Measurements from ENCODE around the gene TGFBRAP1. TPM values are rescaled to one million over a fixed set of nuclear protein-coding genes. Genes with fewer than 3 reads are reported as not detected.

TGFBRAP1 gene
- total RNA-seq, 1 experiment from 2014 or later = 25.1 TPM

DNA sequence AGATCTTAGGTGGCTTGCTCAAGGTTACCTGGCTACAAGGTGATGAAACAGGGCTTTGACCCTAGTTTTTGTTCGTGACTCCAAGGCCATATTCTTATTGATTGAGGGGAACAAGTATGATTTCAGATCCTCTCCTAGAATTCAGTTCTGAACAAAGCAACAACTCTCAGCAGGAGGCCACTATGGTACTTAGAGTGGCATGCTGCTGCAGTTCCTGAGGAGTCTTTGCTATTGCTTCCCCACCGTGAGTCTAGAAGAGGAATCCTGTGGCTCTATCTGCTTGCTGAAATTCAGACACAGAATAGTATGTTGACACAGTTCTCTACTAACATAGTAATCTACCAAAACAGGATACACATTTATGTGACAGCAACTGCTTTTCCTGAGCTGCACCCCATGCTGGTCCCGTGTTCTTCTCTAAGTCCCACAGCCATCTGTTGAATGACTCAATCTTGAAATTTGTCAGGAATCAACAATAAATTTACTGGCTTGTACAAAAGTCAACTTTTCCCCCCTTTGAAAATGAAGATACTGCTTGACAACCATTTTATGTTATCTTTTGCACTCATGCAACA lies 4.1 kb downstream of the TGFBRAP1 start:
- DNase-seq (ENCODE audit: low read depth, low spot score) = no peak
- in situ Hi-C loops (cut with HindIII; ENCODE audit: low pct_unique_long_range_greater_than_20kb, low sequenced_read_pairs) = no loop called here

- in situ Hi-C loops (cut with HindIII; ENCODE audit: low pct_unique_long_range_greater_than_20kb, low sequenced_read_pairs) = no loop called here
- peak; percentile 58 for DNase-seq (ENCODE audit: low read depth, low spot score)
Observed at GRCh38 chr2:105324732-105325131, 4.8 kb downstream of the TGFBRAP1 start.

GRCh38 chr2:105324101-105324500 lies 5.4 kb downstream of the TGFBRAP1 start:
- no peak for DNase-seq (ENCODE audit: low read depth, low spot score)
- in situ Hi-C loops (cut with HindIII; ENCODE audit: low pct_unique_long_range_greater_than_20kb, low sequenced_read_pairs) = no loop called here

- no peak for DNase-seq (ENCODE audit: low read depth, low spot score)
- in situ Hi-C loops (cut with HindIII; ENCODE audit: low pct_unique_long_range_greater_than_20kb, low sequenced_read_pairs) = no loop called here
Observed at GRCh38 chr2:105323111-105323510, 6.4 kb downstream of the TGFBRAP1 start.

DNA sequence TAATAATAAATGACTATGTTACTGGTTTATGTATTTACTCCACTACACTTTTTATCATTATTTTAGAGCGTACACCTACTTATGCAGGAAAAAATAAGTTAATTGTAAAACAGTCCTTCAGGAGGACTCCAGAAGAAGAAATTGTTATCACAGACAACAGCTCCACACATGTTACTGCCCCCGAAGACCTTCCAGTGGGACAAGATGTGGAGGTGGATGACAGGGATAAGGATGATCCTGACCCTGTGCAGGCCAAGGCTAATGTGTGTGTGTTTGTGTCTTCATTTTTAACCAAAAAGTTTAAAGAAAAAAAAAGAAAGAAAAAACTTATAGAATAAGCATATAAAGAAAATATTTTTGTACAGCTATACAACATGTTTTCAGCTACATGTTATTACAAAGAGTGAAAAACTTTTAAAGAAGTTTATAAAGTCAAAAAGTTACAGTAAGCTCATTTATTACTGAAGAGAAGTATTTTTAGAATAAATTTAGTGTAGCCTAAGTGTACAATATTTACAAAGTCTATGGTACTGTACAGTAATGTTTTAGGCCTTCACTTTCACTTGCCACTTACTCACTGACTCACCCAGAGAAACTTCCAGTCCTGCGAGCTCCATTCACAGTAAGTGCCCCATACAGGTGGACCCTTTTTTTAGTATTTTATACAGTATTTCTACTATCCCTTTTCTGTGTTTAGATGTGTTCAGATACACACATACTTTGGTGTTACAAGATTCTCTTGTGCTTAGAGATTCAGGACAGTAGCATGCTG lies 7.5 kb downstream of the TGFBRAP1 start:
- DNase-seq (ENCODE audit: low read depth, low spot score) = no peak
- in situ Hi-C loops (cut with HindIII; ENCODE audit: low pct_unique_long_range_greater_than_20kb, low sequenced_read_pairs) = no loop called here

GRCh38 chr2:105320651-105321215 lies 8.8 kb downstream of the TGFBRAP1 start:
- in situ Hi-C loops (cut with HindIII; ENCODE audit: low pct_unique_long_range_greater_than_20kb, low sequenced_read_pairs) = no loop called here
- no peak for DNase-seq (ENCODE audit: low read depth, low spot score)

- in situ Hi-C loops (cut with HindIII; ENCODE audit: low pct_unique_long_range_greater_than_20kb, low sequenced_read_pairs) = no loop called here
- DNase-seq (ENCODE audit: low read depth, low spot score) = no peak
Observed at GRCh38 chr2:105317937-105318336, 11.6 kb downstream of the TGFBRAP1 start.

DNA sequence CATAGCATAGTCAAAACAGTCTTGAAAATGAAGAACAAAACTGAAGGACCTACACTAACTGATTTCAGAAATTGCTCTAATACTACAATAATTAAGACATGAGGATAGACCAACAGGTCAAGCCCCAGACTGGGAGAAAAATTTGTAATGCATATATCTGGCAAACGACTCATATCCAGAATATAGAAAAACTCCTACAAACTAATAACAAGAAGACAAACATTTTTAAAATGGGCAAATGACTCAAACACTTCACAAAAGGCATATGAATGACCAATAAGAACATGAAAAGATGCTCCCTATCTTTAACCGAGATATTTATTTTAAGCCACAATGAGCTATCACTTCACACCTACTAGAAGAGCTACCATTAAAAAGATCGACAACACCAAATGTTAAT lies 14.2 kb downstream of the TGFBRAP1 start:
- no peak for DNase-seq (ENCODE audit: low read depth, low spot score)
- in situ Hi-C loops (cut with HindIII; ENCODE audit: low pct_unique_long_range_greater_than_20kb, low sequenced_read_pairs) = no loop called here

GRCh38 chr2:105313877-105314276 lies 15.7 kb downstream of the TGFBRAP1 start:
- no peak for DNase-seq (ENCODE audit: low read depth, low spot score)
- in situ Hi-C loops (cut with HindIII; ENCODE audit: low pct_unique_long_range_greater_than_20kb, low sequenced_read_pairs) = no loop called here

- in situ Hi-C loops (cut with HindIII; ENCODE audit: low pct_unique_long_range_greater_than_20kb, low sequenced_read_pairs) = no loop called here
- no peak for DNase-seq (ENCODE audit: low read depth, low spot score)
Observed at GRCh38 chr2:105309147-105309545, 20.4 kb downstream of the TGFBRAP1 start.

GRCh38 chr2:105308382-105309146 lies 21.0 kb downstream of the TGFBRAP1 start:
- in situ Hi-C loops (cut with HindIII; ENCODE audit: low pct_unique_long_range_greater_than_20kb, low sequenced_read_pairs) = no loop called here
- no peak for DNase-seq (ENCODE audit: low read depth, low spot score)

DNA sequence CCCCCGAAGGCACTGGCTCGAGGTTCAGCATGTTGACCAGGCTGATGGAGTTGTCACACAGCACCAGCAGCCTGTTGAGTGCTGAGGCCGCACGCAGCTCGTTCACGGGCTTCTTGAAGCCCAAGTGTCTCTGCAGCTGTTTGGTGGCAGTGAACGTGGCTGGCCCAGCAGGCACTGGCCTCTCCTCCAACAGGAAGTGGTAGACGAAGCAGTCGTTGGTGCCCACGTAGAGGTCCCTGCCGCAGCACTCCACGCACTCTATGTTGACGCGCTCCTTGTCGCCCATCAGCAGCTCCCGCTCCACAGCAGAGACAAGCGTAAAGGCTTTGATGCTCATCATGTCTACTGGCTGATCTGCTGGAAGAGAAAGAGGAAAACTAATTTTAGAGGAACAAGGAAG lies 21.6 kb downstream of the TGFBRAP1 start:
- no peak for DNase-seq (ENCODE audit: low read depth, low spot score)
- in situ Hi-C loops (cut with HindIII; ENCODE audit: low pct_unique_long_range_greater_than_20kb, low sequenced_read_pairs) = no loop called here

- in situ Hi-C loops (cut with HindIII; ENCODE audit: low pct_unique_long_range_greater_than_20kb, low sequenced_read_pairs) = no loop called here
- no peak for DNase-seq (ENCODE audit: low read depth, low spot score)
Observed at GRCh38 chr2:105307550-105307949, 22.0 kb downstream of the TGFBRAP1 start.

DNA sequence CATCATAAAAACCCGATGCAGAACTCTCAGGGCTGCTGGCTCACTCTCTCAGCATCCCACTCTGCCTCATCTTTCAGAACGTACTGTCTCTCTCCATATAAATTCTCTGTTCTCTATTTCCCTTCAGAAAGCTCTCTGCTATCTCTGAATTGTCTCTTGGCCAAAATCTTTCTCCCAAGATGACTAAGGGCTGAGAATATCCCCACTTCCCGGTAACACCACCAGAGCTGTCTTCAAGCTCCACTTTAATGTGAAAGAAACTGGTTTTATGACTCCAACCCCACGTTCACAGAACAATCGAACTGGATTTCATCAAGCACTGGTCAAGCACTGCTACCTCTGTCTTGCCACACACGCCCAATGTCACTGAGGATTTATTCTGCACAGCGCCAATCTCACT lies 22.4 kb downstream of the TGFBRAP1 start:
- in situ Hi-C loops (cut with HindIII; ENCODE audit: low pct_unique_long_range_greater_than_20kb, low sequenced_read_pairs) = no loop called here

GRCh38 chr2:105301646-105302045 lies 27.9 kb downstream of the TGFBRAP1 start:
- DNase-seq (ENCODE audit: low read depth, low spot score) = no peak

More for the DNA sequence above, 22.4 kb downstream of the TGFBRAP1 start:
- no peak for DNase-seq (ENCODE audit: low read depth, low spot score)

DNA sequence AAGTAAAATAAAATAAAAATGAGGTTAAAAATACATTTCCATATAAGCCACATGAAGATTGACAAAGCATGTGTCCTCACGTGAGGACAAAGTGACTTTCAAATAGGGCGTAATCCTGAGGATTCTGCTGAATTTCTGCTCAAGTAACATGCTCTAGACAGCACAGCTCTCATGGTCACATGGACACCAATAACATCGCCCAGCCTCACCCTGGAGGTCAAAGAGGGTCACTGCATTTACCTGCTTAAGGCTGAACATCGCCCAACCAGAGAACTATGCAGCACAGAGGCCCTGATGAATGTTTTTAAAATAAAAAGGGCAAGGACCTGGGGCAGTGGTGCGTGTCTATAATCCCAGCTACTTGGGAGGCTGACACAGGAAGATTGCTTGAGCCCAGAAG lies 30.2 kb downstream of the TGFBRAP1 start:
- peak; percentile 40 for DNase-seq (ENCODE audit: low read depth, low spot score)
- in situ Hi-C loops (cut with HindIII; ENCODE audit: low pct_unique_long_range_greater_than_20kb, low sequenced_read_pairs) = no loop called here

More at GRCh38 chr2:105301646-105302045, 27.9 kb downstream of the TGFBRAP1 start:
- in situ Hi-C loops (cut with HindIII; ENCODE audit: low pct_unique_long_range_greater_than_20kb, low sequenced_read_pairs) = no loop called here

DNA sequence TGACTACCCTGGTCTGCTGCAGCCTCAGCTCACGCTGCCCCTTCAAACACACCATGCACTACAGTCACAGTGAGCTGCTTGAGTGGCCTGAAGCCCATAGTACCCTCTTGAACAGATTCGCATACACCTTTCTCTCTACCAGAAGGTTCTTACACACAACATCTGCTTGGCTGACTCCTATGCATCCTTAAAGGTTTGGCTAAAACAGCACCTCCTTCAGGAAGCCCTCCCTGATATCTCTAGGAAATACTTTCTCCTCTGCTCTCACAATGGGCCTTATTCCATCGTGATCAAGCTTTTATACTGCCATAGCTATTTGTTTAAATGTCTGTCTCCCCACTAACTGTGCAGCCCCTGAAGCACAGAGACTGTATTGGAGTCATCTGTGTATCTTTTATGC lies 31.5 kb downstream of the TGFBRAP1 start:
- in situ Hi-C loops (cut with HindIII; ENCODE audit: low pct_unique_long_range_greater_than_20kb, low sequenced_read_pairs) = no loop called here

GRCh38 chr2:105297216-105297615 lies 32.3 kb downstream of the TGFBRAP1 start:
- in situ Hi-C loops (cut with HindIII; ENCODE audit: low pct_unique_long_range_greater_than_20kb, low sequenced_read_pairs) = no loop called here
- DNase-seq (ENCODE audit: low read depth, low spot score) = peak; percentile 47

More for the DNA sequence above, 31.5 kb downstream of the TGFBRAP1 start:
- DNase-seq (ENCODE audit: low read depth, low spot score) = no peak

Measured in SK-MEL-5 (cell line).